ENCODE results near the gene VWC2L. TPM values are rescaled to one million over a fixed set of nuclear protein-coding genes. Genes with fewer than 3 reads are reported as not detected.

VWC2L gene
- total and polyA plus RNA-seq, 2 of the 4 experiments (the other 2 are of a cell fraction), result not detected

DNA sequence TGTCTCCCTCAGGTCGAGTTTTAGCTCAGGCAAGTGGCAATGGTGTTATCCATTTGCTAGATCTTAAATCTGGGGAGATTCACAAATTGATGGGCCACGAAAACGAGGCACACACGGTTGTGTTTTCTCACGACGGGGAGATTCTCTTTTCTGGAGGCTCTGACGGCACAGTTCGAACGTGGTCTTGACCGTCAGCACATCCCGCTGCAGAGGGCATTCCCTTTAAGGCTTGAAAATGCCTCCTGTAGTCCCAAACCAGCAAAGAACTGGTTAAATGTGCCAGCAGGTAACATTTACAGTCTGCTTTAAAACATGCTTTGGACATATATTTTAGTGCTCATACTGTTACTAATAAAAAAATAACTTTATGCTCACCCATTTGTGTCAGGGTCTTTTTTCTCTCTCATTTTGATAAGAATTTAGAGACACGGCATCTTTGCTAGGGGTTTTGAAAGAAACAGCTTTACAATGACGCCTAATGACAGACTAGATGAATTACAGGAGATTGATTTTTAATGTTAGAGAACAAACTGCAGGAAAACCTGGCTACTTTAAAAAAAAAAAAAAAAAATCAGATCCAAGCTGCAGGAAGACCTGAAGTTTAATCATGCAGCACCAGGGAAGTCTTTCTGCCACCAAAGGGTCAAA lies 602 bp upstream of the VWC2L start:
- Histone ChIP-seq H4K5ac (ENCODE audit: low read depth, low read length) (no peak overlapping the region), H2BK15ac (ENCODE audit: low read depth, low read length) (no peak overlapping the region), H3K79me1 (ENCODE audit: low read depth in 1 of 2, low read length in 2 of 2) (no peaks in the 10 kb centered on the region), H2AK5ac (ENCODE audit: low read depth, low read length) (no peak overlapping the region), H3K27me3 (ENCODE audit: control insufficient read depth, insufficient read depth, low read length) (no peaks in the 10 kb centered on the region), H3K9me1 (ENCODE audit: insufficient read depth, low read length) (no peaks in the 10 kb centered on the region), H3K27ac (ENCODE audit: insufficient read depth, low read length) (no peak overlapping the region), H3K56ac (ENCODE audit: extremely low read depth, insufficient read depth, low read length) (no peak overlapping the region), H3K9ac (ENCODE audit: low read depth, low read length) (no peak overlapping the region), H2BK20ac (ENCODE audit: low read depth, low read length) (no peak overlapping the region), H3K4me3 (ENCODE audit: insufficient read depth, low read depth, low read length) (no peak overlapping the region), H3K18ac (ENCODE audit: low read depth, low read length) (no peak overlapping the region), H3K23ac (ENCODE audit: low read depth, low read length) (no peak overlapping the region), H4K91ac (ENCODE audit: insufficient read depth, low read depth, low read length) (no peak overlapping the region), H2BK5ac (ENCODE audit: low read depth, low read length, poor library complexity, severe bottlenecking) (no peak overlapping the region), H2BK120ac (ENCODE audit: low read depth, low read length) (no peak overlapping the region), H3K9me3 (ENCODE audit: control insufficient read depth, insufficient read depth, low read length) (no peaks in the 10 kb centered on the region), H4K8ac (ENCODE audit: low read depth in 2 of 2, low read length in 2 of 2) (no peak overlapping the region), H2AFZ (replicated peaks; ENCODE audit: low read length, poor library complexity) (no peak overlapping the region), H3K14ac (replicated peaks; ENCODE audit: low read depth, low read length) (no peak overlapping the region), H3K36me3 (ENCODE audit: control insufficient read depth, insufficient read depth, low read length) (no peaks in the 10 kb centered on the region), H3K4me2 (ENCODE audit: low read depth, low read length) (no peak overlapping the region), H3K4ac (ENCODE audit: low read depth, low read length) (no peak overlapping the region), H4K20me1 (ENCODE audit: insufficient read depth, low read length) (no peaks in the 10 kb centered on the region), H2AK9ac (replicated peaks; ENCODE audit: low read depth, low read length, poor library complexity) (no peak overlapping the region), H3K4me1 (ENCODE audit: control insufficient read depth, insufficient read depth, low read length) (no peaks in the 10 kb centered on the region)
- DNase-seq (no peak), ATAC-seq (ENCODE audit: low read depth) (no peak)
- TF ChIP-seq POLR2A (IDR thresholded peaks at IDR 0.05; ENCODE audit: low read depth, low read length) (no peak), RAD21 (IDR thresholded peaks at IDR 0.05; ENCODE audit: low read length) (no peak), FOS (IDR thresholded peaks at IDR 0.05; ENCODE audit: low read depth, low read length) (no peak), MAFK (IDR thresholded peaks at IDR 0.05; ENCODE audit: low read depth, low read length) (no peak), CHD1 (IDR thresholded peaks at IDR 0.05; ENCODE audit: low read depth, low read length) (no peak), BHLHE40 (IDR thresholded peaks at IDR 0.05; ENCODE audit: low read depth, low read length) (no peak), SMC3 (IDR thresholded peaks at IDR 0.05; ENCODE audit: low read depth, low read length) (no peak), CEBPB (IDR thresholded peaks at IDR 0.05; ENCODE audit: low read depth, low read length) (no peak), RFX5 (IDR thresholded peaks at IDR 0.05; ENCODE audit: low read depth, low read length) (no peak)
- TF ChIP-seq, protein P1, sequence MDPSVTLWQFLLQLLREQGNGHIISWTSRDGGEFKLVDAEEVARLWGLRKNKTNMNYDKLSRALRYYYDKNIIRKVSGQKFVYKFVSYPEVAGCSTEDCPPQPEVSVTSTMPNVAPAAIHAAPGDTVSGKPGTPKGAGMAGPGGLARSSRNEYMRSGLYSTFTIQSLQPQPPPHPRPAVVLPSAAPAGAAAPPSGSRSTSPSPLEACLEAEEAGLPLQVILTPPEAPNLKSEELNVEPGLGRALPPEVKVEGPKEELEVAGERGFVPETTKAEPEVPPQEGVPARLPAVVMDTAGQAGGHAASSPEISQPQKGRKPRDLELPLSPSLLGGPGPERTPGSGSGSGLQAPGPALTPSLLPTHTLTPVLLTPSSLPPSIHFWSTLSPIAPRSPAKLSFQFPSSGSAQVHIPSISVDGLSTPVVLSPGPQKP (IDR thresholded peaks at IDR 0.05; ENCODE audit: borderline replicate concordance, low read depth, low read length), result no peak
- TF ChIP-seq, protein P2, sequence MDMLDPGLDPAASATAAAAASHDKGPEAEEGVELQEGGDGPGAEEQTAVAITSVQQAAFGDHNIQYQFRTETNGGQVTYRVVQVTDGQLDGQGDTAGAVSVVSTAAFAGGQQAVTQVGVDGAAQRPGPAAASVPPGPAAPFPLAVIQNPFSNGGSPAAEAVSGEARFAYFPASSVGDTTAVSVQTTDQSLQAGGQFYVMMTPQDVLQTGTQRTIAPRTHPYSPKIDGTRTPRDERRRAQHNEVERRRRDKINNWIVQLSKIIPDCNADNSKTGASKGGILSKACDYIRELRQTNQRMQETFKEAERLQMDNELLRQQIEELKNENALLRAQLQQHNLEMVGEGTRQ (IDR thresholded peaks at IDR 0.05; ENCODE audit: low read depth, low read length), result no peak
- WGBS, 2 experiments (ENCODE audit: extremely low coverage in 2 of 2, insufficient read length in 1 of 2), result no CpG with 5 or more reads among the region's 13 CpGs
- ChIA-PET POLR2A (ENCODE audit: unreplicated experiment) (interaction anchor here (0.6 kb wide), 1 partner anchor 1699 kb away, joined by 7 read pairs; the partner anchor contains the start of gene XRCC5), CTCF (interaction anchor here (0.6 to 1.0 kb wide), 4 partner anchors 11 to 860 kb away, joined by 3 to 4 read pairs (median 3); no protein-coding TSS in a partner anchor)
- in situ Hi-C loops (cut with MboI; ENCODE audit: low sequenced_read_pairs), result no loop called here
- BruUV-seq (replicated peaks), result no TSS peak
- dilution Hi-C loops (cut with HindIII; ENCODE audit: low sequenced_read_pairs, unreplicated experiment), result no loop called here
- intact Hi-C loops (cut with micrococcal nuclease), result loop anchor here (2.0 to 10.0 kb wide), 5 partner anchors 397 to 1159 kb away; partner anchors contain the start of gene BARD1

Measured in IMR-90 (cell line).